GM21360 (cell line): ENCODE data around the gene DAPK2.
A peak's percentile ranks its signal among the peaks of the same experiment; 100 is the strongest.
"Not testable (repeated sequence)": the region's sequence is repeated elsewhere in the genome, so short reads cannot be mapped to it uniquely, and the experiment has no call there.

Source experiments
- ATAC-seq: cut with Tn5 transposase; IDR thresholded peaks from one replicate; pipeline ENCODE4 v1.9.1; 2021; ENCODE audit warnings: mild to moderate bottlenecking, moderate library complexity; ENCODE audit not compliant: unreplicated experiment

Gene DAPK2

GRCh38 chr15:64058279-64058678 is 12.0 kb upstream of the DAPK2 start:
- ATAC-seq = no peak

- ATAC-seq = not testable (repeated sequence)
Observed at GRCh38 chr15:64053674-64054073, 7.4 kb upstream of the DAPK2 start.

GRCh38 chr15:64052925-64053491 is 6.7 kb upstream of the DAPK2 start:
- ATAC-seq = no peak

- no peak for ATAC-seq
Observed at GRCh38 chr15:64051407-64052259, 5.3 kb upstream of the DAPK2 start.

GRCh38 chr15:64051093-64051402 is 4.8 kb upstream of the DAPK2 start:
- ATAC-seq = no peak

- no peak for ATAC-seq
Observed at GRCh38 chr15:64050281-64051092, 4.2 kb upstream of the DAPK2 start.

GRCh38 chr15:64048781-64049460 is 2.6 kb upstream of the DAPK2 start:
- ATAC-seq = no peak

GRCh38 chr15:64045774-64046420 is 388 bp downstream of the DAPK2 start:
- ATAC-seq = peak; percentile 19

GRCh38 chr15:64045101-64045435 is 1.2 kb downstream of the DAPK2 start:
- no peak for ATAC-seq

GRCh38 chr15:64044300-64045100 is 1.8 kb downstream of the DAPK2 start:
- no peak for ATAC-seq

GRCh38 chr15:64038878-64039610 is 7.2 kb downstream of the DAPK2 start:
- no peak for ATAC-seq

GRCh38 chr15:64037966-64038365 is 8.3 kb downstream of the DAPK2 start:
- no peak for ATAC-seq

- no peak for ATAC-seq
Observed at GRCh38 chr15:64037116-64037515, 9.2 kb downstream of the DAPK2 start.

GRCh38 chr15:64035525-64035924 is 10.8 kb downstream of the DAPK2 start:
- ATAC-seq = no peak

GRCh38 chr15:64034519-64034918 is 11.8 kb downstream of the DAPK2 start:
- ATAC-seq = no peak

- ATAC-seq = no peak
Observed at GRCh38 chr15:64032329-64032728, 14.0 kb downstream of the DAPK2 start.

- ATAC-seq = no peak
Observed at GRCh38 chr15:64030123-64030522, 16.2 kb downstream of the DAPK2 start.

- ATAC-seq = no peak
Observed at GRCh38 chr15:64029633-64030032, 16.7 kb downstream of the DAPK2 start.

GRCh38 chr15:64029110-64029509 is 17.2 kb downstream of the DAPK2 start:
- no peak for ATAC-seq
